Aorta (tissue), 5 donors: ENCODE data around the gene NTRK3. TPM values are rescaled to one million over a fixed set of nuclear protein-coding genes. Genes with fewer than 3 reads are reported as not detected.

Source experiments
- ATAC-seq: fragments of 200-7000 bp; cut with Tn5 transposase; one replicate; pipeline ENCODE4 v1.9.1; 2022; ENCODE audit warnings: moderate library complexity; ENCODE audit not compliant: low FRiP score
- DNase-seq, 2 donors: peaks; one replicate each; pipeline ENCODE4 v3.0.0-alpha.2; 2020
- H3K27ac ChIP-seq, 2 donors: one replicate each; pipeline ENCODE4 v1.5.1; 2013; ENCODE audit warnings: low read length in 2 of 2, mild to moderate bottlenecking in 2 of 2, moderate library complexity in 2 of 2, control low read depth in 1 of 2, inconsistent platforms in 1 of 2, low read depth in 1 of 2
- H3K27me3 ChIP-seq, 2 donors: one replicate each; pipeline ENCODE4 v1.6.1; 2013; ENCODE audit warnings: control low read depth in 1 of 2, low read length in 1 of 2, mild to moderate bottlenecking in 1 of 2, moderate library complexity in 1 of 2; ENCODE audit not compliant: insufficient read depth in 2 of 2, control insufficient read depth in 1 of 2
- H3K36me3 ChIP-seq, 2 donors: one replicate each; pipeline ENCODE4 v1.6.1; 2013; ENCODE audit warnings: control low read depth in 1 of 2, low read length in 1 of 2, mild to moderate bottlenecking in 1 of 2; ENCODE audit not compliant: insufficient read depth in 2 of 2, control insufficient read depth in 1 of 2
- H3K4me1 ChIP-seq, 2 donors: one replicate each; pipeline ENCODE4 v1.6.1; 2013; ENCODE audit warnings: low read length in 2 of 2, control low read depth in 1 of 2, mild to moderate bottlenecking in 1 of 2, moderate library complexity in 1 of 2; ENCODE audit not compliant: insufficient read depth in 2 of 2, control insufficient read depth in 1 of 2
- H3K4me3 ChIP-seq, 2 donors: one replicate each; pipeline ENCODE4 v1.5.1; 2013; ENCODE audit warnings: low read length in 2 of 2, control low read depth in 1 of 2, mild to moderate bottlenecking in 1 of 2
- H3K9me3 ChIP-seq: one replicate; pipeline ENCODE4 v1.6.1; 2013; ENCODE audit warnings: mild to moderate bottlenecking, low read length; ENCODE audit not compliant: control insufficient read depth
- WGBS, 2 donors: extraction: QIAGEN DNeasy Blood & Tissue Kit; methylation state at CpG; one replicate each; pipeline ENCODE4 v1.1.7; 2013; 5-methylcytosine and 5-hydroxymethylcytosine counted together
- intact Hi-C, 2 donors: fragments of 100-400 bp; cut with DNase I; formaldehyde crosslinking; loops; one replicate each; pipeline versions ENCODE4 v1.14.2 to v1.15.0; 2022
- polyA plus RNA-seq, 2 donors: library from polyadenylated mRNA; stranded (reverse); fragments of 200-250 nt; gene quantifications; one replicate each; pipeline ENCODE4 v1.2.3, GENCODE V29; 2013
- total RNA-seq, 2 donors: library from RNA; stranded (reverse); fragmentation: NEBNext Ultra II Directional; extraction: Animal tissue kit (Norgen Biotek cat#: 25700); gene quantifications; one replicate each; pipeline ENCODE4 v1.2.1, GENCODE V29; 2021
- donor health status: healthy with polysubstance abuse.
- donor health status: Bipolar disorder and iron deficiency.
- donor health status: DM: no; HTN: no; CAD: no.
- donor health status: DM: no; HTN: no; CAD: no.
- donor health status: DM: yes; HTN: yes; CAD: no.

Gene NTRK3
- total and polyA plus RNA-seq, 4 donors, result 8.9 to 84.0 (median 79.6) TPM

GRCh38 chr15:87881026-87881425 lies 375.5 kb downstream of the NTRK3 start:
- no peaks in the 10 kb centered on the region for H3K27me3 ChIP-seq
- H3K36me3 ChIP-seq, result peaks cover 3 to 4% of the 10 kb centered on the region in 2 donors
- WGBS, 2 donors, result 93% methylated on average over 1 of the region's 1 CpG
- ATAC-seq, result no peak
- no peaks in the 10 kb centered on the region for H3K4me1 ChIP-seq
- intact Hi-C loops, result no loop called here
- H3K9me3 ChIP-seq, result no peaks in the 10 kb centered on the region
- H3K27ac ChIP-seq, result no peak overlapping the region
- no peak overlapping the region for H3K4me3 ChIP-seq
- no peak for DNase-seq

- Histone ChIP-seq H3K9me3 (no peaks in the 10 kb centered on the region), H3K27ac (no peak overlapping the region), H3K27me3 (no peaks in the 10 kb centered on the region), H3K4me1 (no peaks in the 10 kb centered on the region), H3K4me3 (no peak overlapping the region), H3K36me3 (peaks cover 3 to 4% of the 10 kb centered on the region in 2 donors)
- DNase-seq (no peak), ATAC-seq (no peak)
- WGBS, 2 donors, result 86% methylated on average over 5 of the region's 5 CpGs
- intact Hi-C loops, result no loop called here
Measured at GRCh38 chr15:87877822-87878542, 378.6 kb downstream of the NTRK3 start.

- Histone ChIP-seq H3K9me3 (no peaks in the 10 kb centered on the region), H3K36me3 (peaks cover 3 to 4% of the 10 kb centered on the region in 2 donors), H3K27ac (no peak overlapping the region), H3K27me3 (no peaks in the 10 kb centered on the region), H3K4me3 (no peak overlapping the region), H3K4me1 (peaks cover 0 to under 1% of the 10 kb centered on the region in 2 donors)
- WGBS, 2 donors, result 75 to 78% methylated on average over 4 of the region's 4 CpGs
- intact Hi-C loops, result no loop called here
- ATAC-seq, result no peak
- DNase-seq, result no peak
Measured at GRCh38 chr15:87877114-87877810, 379.3 kb downstream of the NTRK3 start.

- DNase-seq, result peak in 1 of 2 donors; percentile 45
- Histone ChIP-seq H3K36me3 (peaks cover 3 to 4% of the 10 kb centered on the region in 2 donors), H3K4me1 (peaks cover 0 to 3% of the 10 kb centered on the region in 2 donors), H3K4me3 (no peak overlapping the region), H3K9me3 (no peaks in the 10 kb centered on the region), H3K27me3 (no peaks in the 10 kb centered on the region), H3K27ac (no peak overlapping the region)
- WGBS, 2 donors, result 70 to 73% methylated on average over 10 of the region's 10 CpGs
- intact Hi-C loops, result no loop called here
- ATAC-seq, result no peak
Measured at GRCh38 chr15:87874896-87875711, 381.4 kb downstream of the NTRK3 start.

GRCh38 chr15:87873516-87873915 lies 383.0 kb downstream of the NTRK3 start:
- no peaks in the 10 kb centered on the region for H3K9me3 ChIP-seq
- intact Hi-C loops, result no loop called here

GRCh38 chr15:87871731-87872320 lies 384.7 kb downstream of the NTRK3 start:
- H3K27me3 ChIP-seq, result no peaks in the 10 kb centered on the region
- H3K4me3 ChIP-seq, result no peak overlapping the region
- no peak overlapping the region for H3K27ac ChIP-seq
- peaks cover 0 to 3% of the 10 kb centered on the region in 2 donors for H3K4me1 ChIP-seq
- WGBS, 2 donors, result 47 to 49% methylated on average over 3 of the region's 3 CpGs
- intact Hi-C loops, result no loop called here
- DNase-seq (no peak), ATAC-seq (no peak)
- no peaks in the 10 kb centered on the region for H3K9me3 ChIP-seq
- H3K36me3 ChIP-seq, result peaks cover 2 to 3% of the 10 kb centered on the region in 2 donors

More at GRCh38 chr15:87873516-87873915, 383.0 kb downstream of the NTRK3 start:
- DNase-seq (no peak), ATAC-seq (no peak)
- peaks cover 3 to 4% of the 10 kb centered on the region in 2 donors for H3K36me3 ChIP-seq
- no peak overlapping the region for H3K27ac ChIP-seq
- H3K4me3 ChIP-seq, result no peak overlapping the region
- WGBS, 2 donors, result 54 to 59% methylated on average over 8 of the region's 8 CpGs
- H3K4me1 ChIP-seq, result peaks cover 0 to 3% of the 10 kb centered on the region in 2 donors
- no peaks in the 10 kb centered on the region for H3K27me3 ChIP-seq

- WGBS, 2 donors, result 97 to 98% methylated on average over 2 of the region's 2 CpGs
- no peak overlapping the region for H3K27ac ChIP-seq
- intact Hi-C loops, result no loop called here
- no peak overlapping the region for H3K4me3 ChIP-seq
- no peaks in the 10 kb centered on the region for H3K27me3 ChIP-seq
- peaks cover 0 to 3% of the 10 kb centered on the region in 2 donors for H3K4me1 ChIP-seq
- DNase-seq (no peak), ATAC-seq (no peak)
- H3K36me3 ChIP-seq, result peaks cover 1 to 3% of the 10 kb centered on the region in 2 donors
- H3K9me3 ChIP-seq, result no peaks in the 10 kb centered on the region
Measured at GRCh38 chr15:87871258-87871681, 385.3 kb downstream of the NTRK3 start.

GRCh38 chr15:87866961-87867360 lies 389.6 kb downstream of the NTRK3 start:
- no peak for DNase-seq
- no peak overlapping the region for H3K4me3 ChIP-seq
- no peaks in the 10 kb centered on the region for H3K27me3 ChIP-seq
- H3K9me3 ChIP-seq, result no peaks in the 10 kb centered on the region
- H3K4me1 ChIP-seq, result peaks cover 0 to under 1% of the 10 kb centered on the region in 2 donors
- intact Hi-C loops, result no loop called here
- ATAC-seq, result no peak
- H3K36me3 ChIP-seq, result no peaks in the 10 kb centered on the region
- 16 to 54% methylated on average over 3 of the region's 3 CpGs for WGBS, 2 donors
- H3K27ac ChIP-seq, result no peak overlapping the region
